Esophagus (tissue), 2 donors: Measurements from ENCODE around the gene GALNT9. TPM values are rescaled to one million over a fixed set of nuclear protein-coding genes. Genes with fewer than 3 reads are reported as not detected.

ENCODE experiments used
- H3K27ac ChIP-seq, 2 donors: one replicate each; pipeline ENCODE4 v1.5.1; 2013; ENCODE audit warnings: low read depth in 2 of 2, mild to moderate bottlenecking in 2 of 2, inconsistent platforms in 1 of 2, low read length in 1 of 2, moderate library complexity in 1 of 2
- H3K27me3 ChIP-seq, 2 donors: one replicate each; pipeline ENCODE4 v1.6.1; 2013; ENCODE audit warnings: low read length in 2 of 2, control low read depth in 1 of 2, mild to moderate bottlenecking in 1 of 2; ENCODE audit not compliant: insufficient read depth in 2 of 2, control insufficient read depth in 1 of 2
- H3K36me3 ChIP-seq, 2 donors: one replicate each; pipeline ENCODE4 v1.6.1; 2013; ENCODE audit warnings: low read length in 1 of 2; ENCODE audit not compliant: control insufficient read depth in 2 of 2, insufficient read depth in 2 of 2
- H3K4me1 ChIP-seq, 2 donors: one replicate each; pipeline ENCODE4 v1.6.1; 2013; ENCODE audit warnings: low read length in 1 of 2; ENCODE audit not compliant: control insufficient read depth in 2 of 2, insufficient read depth in 2 of 2
- H3K4me3 ChIP-seq, 2 donors: one replicate each; pipeline ENCODE4 v1.5.1; 2013; ENCODE audit warnings: low read length in 2 of 2, mild to moderate bottlenecking in 2 of 2, low read depth in 1 of 2, moderate library complexity in 1 of 2
- H3K9me3 ChIP-seq, 2 donors: one replicate each; pipeline ENCODE4 v1.6.1; 2013; ENCODE audit warnings: mild to moderate bottlenecking in 2 of 2, low read depth in 1 of 2, low read length in 1 of 2, moderate library complexity in 1 of 2; ENCODE audit not compliant: control insufficient read depth in 2 of 2, insufficient read depth in 1 of 2
- WGBS, 2 donors: extraction: QIAGEN DNeasy Blood & Tissue Kit; methylation state at CpG; one replicate each; pipeline ENCODE4 v1.1.7; 2013; 5-methylcytosine and 5-hydroxymethylcytosine counted together
- polyA plus RNA-seq, 2 donors: library from polyadenylated mRNA; stranded (reverse); fragments of 200-250 nt; gene quantifications; one replicate each; pipeline ENCODE4 v1.2.3, GENCODE V29; 2013
- donor health status: healthy with polysubstance abuse.
- donor health status: Bipolar disorder and iron deficiency.

GALNT9 gene
- polyA plus RNA-seq, 2 donors: not detected

GRCh38 chr12:132230381-132230780, 99.0 kb downstream of the GALNT9 start:
- Histone ChIP-seq H3K4me1 (peaks cover 0 to 2% of the 10 kb centered on the region in 2 donors), H3K9me3 (peaks cover 0 to 6% of the 10 kb centered on the region in 2 donors), H3K36me3 (no peaks in the 10 kb centered on the region), H3K4me3 (no peak overlapping the region), H3K27ac (no peak overlapping the region), H3K27me3 (no peaks in the 10 kb centered on the region)
- 84 to 95% methylated on average over 22 of the region's 22 CpGs for WGBS, 2 donors

GRCh38 chr12:132229926-132230325, 99.5 kb downstream of the GALNT9 start:
- Histone ChIP-seq H3K4me3 (no peak overlapping the region), H3K36me3 (no peaks in the 10 kb centered on the region), H3K27me3 (no peaks in the 10 kb centered on the region), H3K27ac (no peak overlapping the region), H3K4me1 (peaks cover 0 to 2% of the 10 kb centered on the region in 2 donors), H3K9me3 (peaks cover 0 to 7% of the 10 kb centered on the region in 2 donors)
- 88 to 91% methylated on average over 17 of the region's 17 CpGs for WGBS, 2 donors

DNA sequence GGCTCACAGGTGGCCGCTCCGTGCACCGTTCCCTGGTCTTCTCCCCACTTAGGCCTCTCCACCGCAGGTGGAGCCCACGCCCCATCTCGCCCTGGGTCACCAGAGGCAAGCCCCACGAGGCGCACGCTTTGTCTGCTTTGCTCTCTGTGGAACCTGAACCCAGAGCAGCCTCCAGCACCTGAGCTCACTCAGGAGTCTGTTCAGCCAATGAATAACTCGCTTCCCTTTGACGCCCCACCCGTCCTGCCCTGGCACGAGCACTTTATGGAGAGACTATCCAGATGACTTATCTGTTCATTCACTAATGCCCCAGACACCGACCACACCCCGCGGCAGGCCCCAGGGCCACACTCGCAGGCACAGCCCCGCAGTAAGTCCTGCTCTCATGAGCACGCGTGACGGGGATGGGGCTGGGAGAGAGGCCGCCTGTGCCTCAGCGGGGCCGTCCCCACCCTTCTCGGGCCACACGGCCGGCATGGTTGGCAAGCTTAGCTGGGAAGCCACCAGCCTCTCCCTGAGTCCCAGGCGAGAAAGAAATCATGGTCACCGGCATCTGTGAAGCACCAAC, 100.1 kb downstream of the GALNT9 start:
- Histone ChIP-seq H3K4me1 (peaks cover 0 to 2% of the 10 kb centered on the region in 2 donors), H3K9me3 (peaks cover 0 to 7% of the 10 kb centered on the region in 2 donors), H3K27ac (no peak overlapping the region), H3K27me3 (no peaks in the 10 kb centered on the region), H3K4me3 (no peak overlapping the region), H3K36me3 (no peaks in the 10 kb centered on the region)
- WGBS, 2 donors: 75 to 82% methylated on average over 29 of the region's 29 CpGs

DNA sequence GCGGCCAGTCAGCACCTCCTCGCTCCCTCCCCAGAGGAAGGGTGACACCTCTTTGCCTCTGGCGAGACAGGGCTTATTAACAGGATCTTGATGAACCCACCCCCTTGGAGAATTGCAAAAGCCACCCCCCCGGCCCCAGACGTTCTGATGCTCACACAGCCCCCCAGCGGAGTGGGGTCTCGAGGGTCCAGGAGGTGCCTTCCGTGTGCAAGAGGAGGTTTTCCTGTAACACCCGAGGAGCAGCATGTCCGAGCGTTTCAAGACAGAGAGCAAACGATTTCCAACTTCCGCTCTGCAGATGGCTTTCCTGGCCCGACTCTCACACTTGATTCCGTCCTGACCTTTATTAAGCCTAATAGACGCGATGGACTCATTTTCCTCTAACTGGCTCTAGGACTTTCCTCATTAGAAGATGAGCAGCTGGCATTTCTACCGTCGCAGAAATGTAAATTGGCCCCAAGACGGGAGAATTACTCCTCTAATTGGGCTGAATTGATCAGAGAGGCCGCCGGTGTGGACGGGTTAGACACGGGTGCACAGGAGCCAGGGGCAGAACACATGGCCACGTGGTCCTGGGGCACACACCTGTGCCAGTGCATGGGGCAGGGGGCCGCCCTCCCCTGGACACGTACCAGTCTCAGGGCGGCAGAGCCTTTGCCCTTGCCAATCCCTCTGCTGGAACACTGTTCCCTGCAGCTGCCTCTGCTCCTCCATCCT, 100.8 kb downstream of the GALNT9 start:
- 53 to 55% methylated on average over 28 of the region's 28 CpGs for WGBS, 2 donors
- Histone ChIP-seq H3K27me3 (no peaks in the 10 kb centered on the region), H3K36me3 (no peaks in the 10 kb centered on the region), H3K4me1 (peaks cover 0 to 2% of the 10 kb centered on the region in 2 donors), H3K27ac (no peak overlapping the region), H3K9me3 (peaks cover 0 to 7% of the 10 kb centered on the region in 2 donors), H3K4me3 (no peak overlapping the region)

- WGBS, 2 donors: 37 to 47% methylated on average over 22 to 26 of the region's 26 CpGs
Measured at GRCh38 chr12:132227782-132228475, 101.5 kb downstream of the GALNT9 start.

GRCh38 chr12:132227118-132227517, 102.3 kb downstream of the GALNT9 start:
- Histone ChIP-seq H3K4me3 (no peak overlapping the region), H3K27me3 (no peaks in the 10 kb centered on the region), H3K36me3 (no peaks in the 10 kb centered on the region), H3K27ac (no peak overlapping the region), H3K9me3 (peaks cover 0 to 7% of the 10 kb centered on the region in 2 donors), H3K4me1 (peaks cover 0 to 2% of the 10 kb centered on the region in 2 donors)
- 68 to 70% methylated on average over 28 of the region's 28 CpGs for WGBS, 2 donors

More at GRCh38 chr12:132227782-132228475, 101.5 kb downstream of the GALNT9 start:
- H3K27me3 ChIP-seq: no peaks in the 10 kb centered on the region
- H3K4me1 ChIP-seq: peaks cover 0 to 2% of the 10 kb centered on the region in 2 donors
- H3K27ac ChIP-seq: no peak overlapping the region
- H3K36me3 ChIP-seq: no peaks in the 10 kb centered on the region
- H3K9me3 ChIP-seq: peaks cover 0 to 7% of the 10 kb centered on the region in 2 donors
- H3K4me3 ChIP-seq: no peak overlapping the region

DNA sequence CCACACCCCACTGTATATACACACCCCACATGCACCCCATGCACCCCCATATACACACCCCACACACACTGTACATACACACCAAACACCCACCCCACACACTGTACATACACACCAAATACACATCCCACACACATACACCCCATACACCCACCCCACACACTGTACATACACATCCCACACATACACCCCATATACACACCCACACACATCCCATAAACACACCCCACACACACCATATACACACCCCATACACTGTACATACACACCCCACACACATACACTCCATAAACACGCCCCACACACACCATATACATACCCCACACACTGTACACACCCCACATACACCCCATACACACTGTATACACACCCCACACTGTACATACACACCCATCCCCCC, 102.8 kb downstream of the GALNT9 start:
- no peak overlapping the region for H3K4me3 ChIP-seq
- H3K27ac ChIP-seq: no peak overlapping the region
- peaks cover 0 to 7% of the 10 kb centered on the region in 2 donors for H3K9me3 ChIP-seq
- no peaks in the 10 kb centered on the region for H3K36me3 ChIP-seq
- 57 to 64% methylated on average over 1 of the region's 1 CpG for WGBS, 2 donors
- no peaks in the 10 kb centered on the region for H3K27me3 ChIP-seq
- peaks cover 0 to 2% of the 10 kb centered on the region in 2 donors for H3K4me1 ChIP-seq

DNA sequence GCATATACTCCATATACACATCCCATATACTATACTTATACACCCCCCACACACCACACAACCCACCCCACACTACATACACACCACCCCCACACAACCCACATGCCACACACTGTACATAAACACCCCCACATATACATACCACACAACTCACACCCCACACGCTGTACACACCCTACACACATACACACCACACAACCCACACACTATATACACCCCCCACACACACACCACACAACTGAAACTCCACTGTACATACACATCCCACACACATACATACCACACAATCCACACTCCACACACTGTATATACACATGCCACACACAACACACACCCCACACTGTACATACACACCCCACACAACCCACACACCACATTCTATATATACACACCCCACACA, 104.2 kb downstream of the GALNT9 start:
- Histone ChIP-seq H3K4me3 (no peak overlapping the region), H3K27me3 (no peaks in the 10 kb centered on the region), H3K4me1 (peaks cover 0 to 2% of the 10 kb centered on the region in 2 donors), H3K27ac (no peak overlapping the region), H3K36me3 (no peaks in the 10 kb centered on the region), H3K9me3 (peaks cover 0 to 7% of the 10 kb centered on the region in 2 donors)
- WGBS, 2 donors: 75 to 86% methylated on average over 1 of the region's 1 CpG

- 89 to 92% methylated on average over 2 of the region's 2 CpGs for WGBS, 2 donors
Measured at GRCh38 chr12:132224484-132224883, 104.9 kb downstream of the GALNT9 start.

More at GRCh38 chr12:132224484-132224883, 104.9 kb downstream of the GALNT9 start:
- Histone ChIP-seq H3K27ac (no peak overlapping the region), H3K27me3 (no peaks in the 10 kb centered on the region), H3K36me3 (no peaks in the 10 kb centered on the region), H3K9me3 (peaks cover 0 to 7% of the 10 kb centered on the region in 2 donors), H3K4me3 (no peak overlapping the region), H3K4me1 (peaks cover 0 to 2% of the 10 kb centered on the region in 2 donors)
